Smooth muscle cell (in vitro differentiated cells): ENCODE measurements around the gene PRKD1. TPM values are rescaled to one million over a fixed set of nuclear protein-coding genes. Genes with fewer than 3 reads are reported as not detected.
A peak's percentile ranks its signal among the peaks of the same experiment; 100 is the strongest.

Source experiments
- DNase-seq: peaks from one replicate; lab custom pipeline; 2025; ENCODE audit not compliant: unreplicated experiment; lab: John Stamatoyannopoulos, UW
- H2AFZ ChIP-seq: fragments of 200-600 bp; sonication (generic); 2 replicates; pipeline ENCODE4 v1.6.0; 2016; ENCODE audit warnings: antibody characterized with exemption, low read depth, mild to moderate bottlenecking
- H3F3A ChIP-seq: fragments of 200-600 bp; sonication (generic); 2 replicates; pipeline ENCODE4 v1.6.0; 2017; ENCODE audit warnings: antibody characterized with exemption, low read depth
- H3K27ac ChIP-seq: fragments of 200-600 bp; sonication (generic); 2 replicates; pipeline ENCODE4 v1.5.1; 2016; ENCODE audit warnings: low read depth, mild to moderate bottlenecking
- H3K27me3 ChIP-seq: fragments of 200-600 bp; sonication (generic); 2 replicates; pipeline ENCODE4 v1.6.1; 2016; ENCODE audit warnings: low read depth, mild to moderate bottlenecking
- H3K36me3 ChIP-seq: fragments of 200-600 bp; sonication (generic); 2 replicates; pipeline ENCODE4 v1.5.1; 2016; ENCODE audit warnings: low read depth
- H3K4me1 ChIP-seq: fragments of 200-600 bp; sonication (generic); 2 replicates; pipeline ENCODE4 v1.5.1; 2016; ENCODE audit warnings: low read depth
- H3K4me2 ChIP-seq: fragments of 200-600 bp; sonication (generic); 2 replicates; pipeline ENCODE4 v1.6.0; 2016; ENCODE audit warnings: mild to moderate bottlenecking
- H3K4me3 ChIP-seq: fragments of 200-600 bp; sonication (generic); 2 replicates; pipeline ENCODE4 v1.5.1; 2016; ENCODE audit warnings: mild to moderate bottlenecking
- H3K79me2 ChIP-seq: fragments of 200-600 bp; sonication (generic); 2 replicates; pipeline ENCODE4 v1.6.0; 2016; ENCODE audit warnings: low read depth, mild to moderate bottlenecking
- H3K9ac ChIP-seq: fragments of 200-600 bp; sonication (generic); 2 replicates; pipeline ENCODE4 v1.6.0; 2016; ENCODE audit warnings: low read depth
- H3K9me3 ChIP-seq: fragments of 200-600 bp; sonication (generic); replicated peaks from 2 replicates; pipeline ENCODE4 v1.5.1; 2016; ENCODE audit warnings: low read depth
- H4K20me1 ChIP-seq: fragments of 200-600 bp; sonication (generic); 2 replicates; pipeline ENCODE4 v1.6.0; 2016; ENCODE audit warnings: low read depth
- WGBS: methylation state at CpG from one replicate; pipeline ENCODE4 v1.1.7; 2016; ENCODE audit warnings: low lambda C conversion rate; 5-methylcytosine and 5-hydroxymethylcytosine counted together
- polyA plus RNA-seq: library from polyadenylated mRNA; unstranded; fragments of >200 nt; fragmentation: Nextera tagmentation; extraction: Ambion mirVana; gene quantifications from 2 replicates; pipeline ENCODE4 v1.2.1, GENCODE V29; 2016
- total RNA-seq: library from RNA; depleted of rRNA; stranded (reverse); fragments of >200 nt; gene quantifications from 2 replicates; pipeline ENCODE4 v1.2.3, GENCODE V29; 2014
- TF ChIP-seq, protein P1 (sequence below): fragments of 200-600 bp; sonication (generic); IDR thresholded peaks from 2 replicates; pipeline ENCODE4 v1.5.1; 2017; ENCODE audit warnings: borderline replicate concordance, mild to moderate bottlenecking, antibody characterized with exemption; ENCODE audit not compliant: insufficient read depth, poor library complexity, severe bottlenecking

Gene PRKD1
- total and polyA plus RNA-seq, 2 experiments from 2014 or later, result 3.7 to 7.2 TPM

DNA sequence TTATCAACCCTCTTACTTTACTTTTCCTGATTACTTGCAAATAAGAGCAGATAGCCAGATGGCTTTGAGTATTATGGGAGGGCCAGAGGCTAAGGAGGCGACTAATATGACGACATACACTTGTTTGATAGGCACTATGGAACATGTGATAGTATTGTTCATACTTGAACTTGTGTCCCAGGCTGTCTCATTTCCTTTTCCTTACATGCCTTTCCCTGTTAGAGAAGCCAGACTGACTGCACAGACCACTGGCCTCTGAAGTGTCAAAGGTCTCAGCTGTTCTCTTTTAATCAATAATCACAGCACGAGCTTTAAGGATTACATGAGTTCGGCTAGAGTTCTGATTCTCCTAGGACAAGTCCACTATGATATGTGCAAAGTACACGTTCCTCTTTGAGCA lies 326.0 kb downstream of the PRKD1 start:
- Histone ChIP-seq H2AFZ (no peak overlapping the region), H3K4me3 (no peak overlapping the region), H3K4me1 (no peaks in the 10 kb centered on the region), H3F3A (no peaks in the 10 kb centered on the region), H3K9me3 (no peaks in the 10 kb centered on the region), H3K9ac (no peak overlapping the region), H3K36me3 (no peaks in the 10 kb centered on the region), H3K27ac (no peak overlapping the region), H3K27me3 (no peaks in the 10 kb centered on the region), H3K4me2 (no peak overlapping the region), H4K20me1 (no peaks in the 10 kb centered on the region), H3K79me2 (no peaks in the 10 kb centered on the region)
- TF ChIP-seq, protein P1, sequence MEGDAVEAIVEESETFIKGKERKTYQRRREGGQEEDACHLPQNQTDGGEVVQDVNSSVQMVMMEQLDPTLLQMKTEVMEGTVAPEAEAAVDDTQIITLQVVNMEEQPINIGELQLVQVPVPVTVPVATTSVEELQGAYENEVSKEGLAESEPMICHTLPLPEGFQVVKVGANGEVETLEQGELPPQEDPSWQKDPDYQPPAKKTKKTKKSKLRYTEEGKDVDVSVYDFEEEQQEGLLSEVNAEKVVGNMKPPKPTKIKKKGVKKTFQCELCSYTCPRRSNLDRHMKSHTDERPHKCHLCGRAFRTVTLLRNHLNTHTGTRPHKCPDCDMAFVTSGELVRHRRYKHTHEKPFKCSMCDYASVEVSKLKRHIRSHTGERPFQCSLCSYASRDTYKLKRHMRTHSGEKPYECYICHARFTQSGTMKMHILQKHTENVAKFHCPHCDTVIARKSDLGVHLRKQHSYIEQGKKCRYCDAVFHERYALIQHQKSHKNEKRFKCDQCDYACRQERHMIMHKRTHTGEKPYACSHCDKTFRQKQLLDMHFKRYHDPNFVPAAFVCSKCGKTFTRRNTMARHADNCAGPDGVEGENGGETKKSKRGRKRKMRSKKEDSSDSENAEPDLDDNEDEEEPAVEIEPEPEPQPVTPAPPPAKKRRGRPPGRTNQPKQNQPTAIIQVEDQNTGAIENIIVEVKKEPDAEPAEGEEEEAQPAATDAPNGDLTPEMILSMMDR, result no peak
- WGBS, result 92% methylated on average over 5 of the region's 5 CpGs
- no peak for DNase-seq

GRCh38 chr14:29587761-29588470 lies 339.7 kb downstream of the PRKD1 start:
- no peak overlapping the region for H3K4me3 ChIP-seq
- TF ChIP-seq, protein P1, result no peak
- H3K27me3 ChIP-seq, result no peaks in the 10 kb centered on the region
- no peak overlapping the region for H3K27ac ChIP-seq
- WGBS, result 91% methylated on average over 7 of the region's 7 CpGs
- H4K20me1 ChIP-seq, result no peaks in the 10 kb centered on the region
- no peaks in the 10 kb centered on the region for H3K4me1 ChIP-seq
- no peak overlapping the region for H3K4me2 ChIP-seq
- no peaks in the 10 kb centered on the region for H3K79me2 ChIP-seq
- DNase-seq, result no peak
- H3K9ac ChIP-seq, result no peak overlapping the region
- H2AFZ ChIP-seq, result no peak overlapping the region
- H3F3A ChIP-seq, result no peaks in the 10 kb centered on the region
- H3K36me3 ChIP-seq, result no peaks in the 10 kb centered on the region
- H3K9me3 ChIP-seq, result no peaks in the 10 kb centered on the region

DNA sequence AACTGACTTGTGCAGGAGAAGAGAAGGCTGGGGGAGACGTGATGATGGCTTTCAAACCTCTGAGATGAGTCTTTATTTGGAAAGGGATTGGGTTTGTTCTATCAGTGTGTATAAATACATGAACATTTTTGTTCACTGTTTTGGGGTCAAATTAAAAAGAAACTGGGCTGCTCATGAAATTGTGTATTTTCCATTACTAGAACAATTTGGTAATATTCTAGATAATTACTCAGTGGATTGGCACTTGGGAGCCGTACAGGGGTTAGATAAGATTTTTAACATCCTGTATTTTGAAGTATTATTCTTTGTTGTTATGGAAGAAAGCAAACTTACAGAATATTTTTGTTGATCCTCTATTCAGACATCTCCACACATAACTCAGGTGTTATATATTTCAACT lies 340.6 kb downstream of the PRKD1 start:
- no peaks in the 10 kb centered on the region for H3K9me3 ChIP-seq
- no peak overlapping the region for H3K4me2 ChIP-seq
- no peak overlapping the region for H3K4me3 ChIP-seq
- no peak overlapping the region for H3K27ac ChIP-seq
- no peak for DNase-seq
- H3K27me3 ChIP-seq, result no peaks in the 10 kb centered on the region
- no peaks in the 10 kb centered on the region for H3K4me1 ChIP-seq
- TF ChIP-seq, protein P1, result no peak
- H2AFZ ChIP-seq, result no peak overlapping the region
- H3K36me3 ChIP-seq, result no peaks in the 10 kb centered on the region
- no peaks in the 10 kb centered on the region for H4K20me1 ChIP-seq
- H3K79me2 ChIP-seq, result no peaks in the 10 kb centered on the region
- no peak overlapping the region for H3K9ac ChIP-seq
- WGBS, result 88% methylated on average over 2 of the region's 2 CpGs
- H3F3A ChIP-seq, result no peaks in the 10 kb centered on the region

- H3K9me3 ChIP-seq, result no peaks in the 10 kb centered on the region
- H3K27ac ChIP-seq, result no peak overlapping the region
- H3K79me2 ChIP-seq, result no peaks in the 10 kb centered on the region
- WGBS, result 51% methylated on average over 8 of the region's 8 CpGs
- H2AFZ ChIP-seq, result no peak overlapping the region
- no peaks in the 10 kb centered on the region for H3F3A ChIP-seq
- no peak overlapping the region for H3K9ac ChIP-seq
- no peaks in the 10 kb centered on the region for H3K27me3 ChIP-seq
- no peaks in the 10 kb centered on the region for H3K36me3 ChIP-seq
- DNase-seq, result no peak
- TF ChIP-seq, protein P1, result no peak
- H3K4me1 ChIP-seq, result no peaks in the 10 kb centered on the region
- peak overlapping the region; percentile 33 for H3K4me2 ChIP-seq
- no peaks in the 10 kb centered on the region for H4K20me1 ChIP-seq
- no peak overlapping the region for H3K4me3 ChIP-seq
Observed at GRCh38 chr14:29584992-29585391, 342.7 kb downstream of the PRKD1 start.
